ENCODE data around the gene TAOK3. TPM values are rescaled to one million over a fixed set of nuclear protein-coding genes. Genes with fewer than 3 reads are reported as not detected.

TAOK3 gene
- polyA plus RNA-seq, 1 experiment: 18.3 TPM

DNA sequence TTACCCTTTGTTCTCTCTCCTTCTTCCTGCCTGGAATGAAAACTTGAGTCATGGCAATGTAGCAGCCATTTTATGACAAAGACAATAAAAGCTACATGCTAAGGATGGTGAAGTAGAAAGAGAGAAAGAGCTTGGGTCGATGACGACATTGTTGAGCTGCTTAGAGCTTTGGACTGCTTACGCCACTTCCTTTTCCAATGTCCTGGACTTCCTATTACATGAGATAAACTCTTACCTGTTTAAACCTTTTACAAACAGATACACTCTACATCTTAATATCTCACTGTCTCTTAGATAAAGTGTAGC lies 166.6 kb downstream of the TAOK3 start:
- no peak overlapping the region for H3K4me3 ChIP-seq (ENCODE audit: low read depth, low read length)
- H3K27me3 ChIP-seq (ENCODE audit: control insufficient read depth, insufficient read depth, low read length): no peaks in the 10 kb centered on the region
- H3K36me3 ChIP-seq (ENCODE audit: control insufficient read depth, insufficient read depth, low read length): no peaks in the 10 kb centered on the region
- DNase-seq (ENCODE audit: low read depth): no peak
- TF ChIP-seq, protein P1, sequence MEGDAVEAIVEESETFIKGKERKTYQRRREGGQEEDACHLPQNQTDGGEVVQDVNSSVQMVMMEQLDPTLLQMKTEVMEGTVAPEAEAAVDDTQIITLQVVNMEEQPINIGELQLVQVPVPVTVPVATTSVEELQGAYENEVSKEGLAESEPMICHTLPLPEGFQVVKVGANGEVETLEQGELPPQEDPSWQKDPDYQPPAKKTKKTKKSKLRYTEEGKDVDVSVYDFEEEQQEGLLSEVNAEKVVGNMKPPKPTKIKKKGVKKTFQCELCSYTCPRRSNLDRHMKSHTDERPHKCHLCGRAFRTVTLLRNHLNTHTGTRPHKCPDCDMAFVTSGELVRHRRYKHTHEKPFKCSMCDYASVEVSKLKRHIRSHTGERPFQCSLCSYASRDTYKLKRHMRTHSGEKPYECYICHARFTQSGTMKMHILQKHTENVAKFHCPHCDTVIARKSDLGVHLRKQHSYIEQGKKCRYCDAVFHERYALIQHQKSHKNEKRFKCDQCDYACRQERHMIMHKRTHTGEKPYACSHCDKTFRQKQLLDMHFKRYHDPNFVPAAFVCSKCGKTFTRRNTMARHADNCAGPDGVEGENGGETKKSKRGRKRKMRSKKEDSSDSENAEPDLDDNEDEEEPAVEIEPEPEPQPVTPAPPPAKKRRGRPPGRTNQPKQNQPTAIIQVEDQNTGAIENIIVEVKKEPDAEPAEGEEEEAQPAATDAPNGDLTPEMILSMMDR (IDR thresholded peaks at IDR 0.05; ENCODE audit: insufficient read depth, low read depth, low read length): no peak
- ChIA-PET CTCF (interaction anchor here (1.5 kb wide), 1 partner anchor 170 kb away, joined by 8 read pairs; the partner anchor contains the start of gene SUDS3), POLR2A (no interaction called here)

DNA sequence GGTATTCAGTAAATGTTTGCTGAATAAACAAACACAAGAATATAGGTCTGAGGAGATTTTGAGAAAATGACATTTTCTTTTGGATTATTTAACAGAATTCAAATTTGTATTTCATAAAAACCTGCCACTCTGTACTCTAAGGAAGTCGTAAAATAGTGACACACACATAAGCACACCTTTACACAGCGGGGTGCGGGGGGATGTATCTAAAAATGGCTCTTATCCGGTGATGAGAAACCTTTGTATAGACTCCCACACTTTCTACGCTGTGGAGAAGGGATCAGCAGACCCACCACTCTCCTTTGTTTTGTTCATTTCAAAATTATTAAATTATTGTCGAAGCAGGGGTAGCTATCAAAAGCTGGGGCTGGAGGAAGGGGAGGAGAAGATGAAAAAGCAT lies 178.7 kb downstream of the TAOK3 start:
- H3K4me3 ChIP-seq (ENCODE audit: low read depth, low read length): no peak overlapping the region
- peaks cover 5% of the 10 kb centered on the region for H3K36me3 ChIP-seq (ENCODE audit: control insufficient read depth, insufficient read depth, low read length)
- no peaks in the 10 kb centered on the region for H3K27me3 ChIP-seq (ENCODE audit: control insufficient read depth, insufficient read depth, low read length)
- ChIA-PET POLR2A (no interaction called here), CTCF (no interaction called here)
- TF ChIP-seq, protein P1 (IDR thresholded peaks at IDR 0.05; ENCODE audit: insufficient read depth, low read depth, low read length): no peak
- DNase-seq (ENCODE audit: low read depth): no peak

DNA sequence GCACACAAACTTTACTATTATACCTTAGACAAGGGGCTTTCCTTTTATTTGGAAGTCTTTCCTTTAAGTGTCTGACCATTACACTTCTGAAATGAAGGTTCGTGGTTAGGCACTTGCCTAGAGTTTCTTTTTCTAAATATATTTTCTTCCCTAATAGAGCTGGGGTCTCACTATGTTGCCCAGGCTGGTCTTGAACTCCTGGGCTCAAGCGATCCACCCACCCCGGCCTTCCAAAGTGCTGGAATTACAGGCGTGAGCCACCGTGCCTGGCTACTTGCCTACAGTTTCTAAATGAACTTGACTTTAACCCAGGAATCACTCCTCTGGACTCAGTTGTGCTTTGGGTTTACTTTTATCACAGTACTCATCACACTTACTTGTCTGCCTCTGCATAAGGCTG lies 179.2 kb downstream of the TAOK3 start:
- no peaks in the 10 kb centered on the region for H3K27me3 ChIP-seq (ENCODE audit: control insufficient read depth, insufficient read depth, low read length)
- peaks cover 1% of the 10 kb centered on the region; the same call in 1 of the 2 replicates for H3K36me3 ChIP-seq (ENCODE audit: control insufficient read depth, insufficient read depth, low read length)
- TF ChIP-seq, protein P1 (IDR thresholded peaks at IDR 0.05; ENCODE audit: insufficient read depth, low read depth, low read length): no peak
- H3K4me3 ChIP-seq (ENCODE audit: low read depth, low read length): no peak overlapping the region
- DNase-seq (ENCODE audit: low read depth): no peak
- POLR2A ChIA-PET: no interaction called here
- CTCF ChIA-PET: no interaction called here

DNA sequence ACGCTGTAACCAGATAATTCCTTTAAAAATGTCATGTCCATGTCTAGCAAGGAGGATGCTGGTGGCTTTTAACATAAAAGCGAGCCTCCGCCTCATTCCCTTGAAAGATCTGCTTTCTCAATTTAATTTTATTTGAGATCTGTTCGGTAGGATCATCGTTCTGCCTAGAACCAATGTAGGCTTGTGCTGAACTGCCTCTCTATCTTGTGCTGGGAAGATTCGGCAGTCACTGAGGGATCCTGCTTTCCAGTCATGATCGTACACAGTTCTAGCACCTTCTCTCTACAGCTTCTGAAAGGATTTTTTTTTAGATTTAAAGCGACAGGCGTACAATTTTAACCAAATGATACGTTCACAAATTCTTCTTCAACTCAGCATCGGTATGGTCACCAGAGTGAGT lies 182.4 kb downstream of the TAOK3 start:
- DNase-seq (ENCODE audit: low read depth): no peak
- H3K27me3 ChIP-seq (ENCODE audit: control insufficient read depth, insufficient read depth, low read length): no peaks in the 10 kb centered on the region
- H3K4me3 ChIP-seq (ENCODE audit: low read depth, low read length): peak overlapping the region; percentile 41
- H3K36me3 ChIP-seq (ENCODE audit: control insufficient read depth, insufficient read depth, low read length): 0 out of 2 replicates have a peak, but pooled peaks cover 1% of the 10 kb centered on the region
- TF ChIP-seq, protein P1 (IDR thresholded peaks at IDR 0.05; ENCODE audit: insufficient read depth, low read depth, low read length): no peak
- CTCF ChIA-PET: interaction anchor here (0.7 to 3.8 kb wide), 3 partner anchors 9 to 187 kb away, joined by 3 to 21 read pairs (median 8); partner anchors contain the start of gene SUDS3
- POLR2A ChIA-PET: interaction anchor here (1.5 kb wide), 1 partner anchor 186 kb away, joined by 3 read pairs; the partner anchor contains the start of gene SUDS3

DNA sequence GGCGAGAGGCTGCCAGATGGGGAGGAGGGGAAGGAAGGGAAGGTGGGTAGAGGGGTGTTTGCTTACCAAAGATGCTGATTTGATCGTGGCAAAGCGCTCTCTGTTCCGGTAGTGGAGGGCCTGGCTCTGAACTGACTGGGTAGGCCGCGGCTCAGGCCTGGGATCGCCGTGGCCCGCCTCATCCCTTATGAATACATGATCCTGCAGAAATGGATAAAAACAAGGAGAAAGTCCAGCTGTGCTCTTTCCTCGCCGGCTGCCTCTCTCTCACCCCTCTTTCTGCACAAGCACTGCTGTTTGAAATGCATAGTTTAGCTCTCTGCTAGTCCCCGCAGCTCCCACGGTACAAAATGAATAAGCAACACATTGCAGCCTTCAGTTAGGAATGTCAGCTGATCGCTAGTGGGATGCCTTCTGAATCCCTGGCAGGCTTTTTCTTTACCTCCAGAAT lies 182.9 kb downstream of the TAOK3 start:
- POLR2A ChIA-PET: interaction anchor here (1.5 kb wide), 1 partner anchor 187 kb away, joined by 3 read pairs; the partner anchor contains the start of gene SUDS3
- 0 out of 2 replicates have a peak, but pooled peaks cover 1% of the 10 kb centered on the region for H3K36me3 ChIP-seq (ENCODE audit: control insufficient read depth, insufficient read depth, low read length)
- no peak for DNase-seq (ENCODE audit: low read depth)
- CTCF ChIA-PET: interaction anchor here (0.6 to 3.8 kb wide), 4 partner anchors 8 to 188 kb away, joined by 3 to 21 read pairs (median 6); partner anchors contain the start of gene SUDS3
- H3K4me3 ChIP-seq (ENCODE audit: low read depth, low read length): peak overlapping the region; percentile 41
- H3K27me3 ChIP-seq (ENCODE audit: control insufficient read depth, insufficient read depth, low read length): no peaks in the 10 kb centered on the region
- TF ChIP-seq, protein P1 (IDR thresholded peaks at IDR 0.05; ENCODE audit: insufficient read depth, low read depth, low read length): no peak

All from BJ (cell line).